HG03196 (cell line): Measurements from ENCODE around the gene RASSF10.

ENCODE experiments used
- ATAC-seq: cut with Tn5 transposase; IDR thresholded peaks from one replicate; pipeline ENCODE4 v1.9.1; 2021; ENCODE audit not compliant: unreplicated experiment

RASSF10 gene

DNA sequence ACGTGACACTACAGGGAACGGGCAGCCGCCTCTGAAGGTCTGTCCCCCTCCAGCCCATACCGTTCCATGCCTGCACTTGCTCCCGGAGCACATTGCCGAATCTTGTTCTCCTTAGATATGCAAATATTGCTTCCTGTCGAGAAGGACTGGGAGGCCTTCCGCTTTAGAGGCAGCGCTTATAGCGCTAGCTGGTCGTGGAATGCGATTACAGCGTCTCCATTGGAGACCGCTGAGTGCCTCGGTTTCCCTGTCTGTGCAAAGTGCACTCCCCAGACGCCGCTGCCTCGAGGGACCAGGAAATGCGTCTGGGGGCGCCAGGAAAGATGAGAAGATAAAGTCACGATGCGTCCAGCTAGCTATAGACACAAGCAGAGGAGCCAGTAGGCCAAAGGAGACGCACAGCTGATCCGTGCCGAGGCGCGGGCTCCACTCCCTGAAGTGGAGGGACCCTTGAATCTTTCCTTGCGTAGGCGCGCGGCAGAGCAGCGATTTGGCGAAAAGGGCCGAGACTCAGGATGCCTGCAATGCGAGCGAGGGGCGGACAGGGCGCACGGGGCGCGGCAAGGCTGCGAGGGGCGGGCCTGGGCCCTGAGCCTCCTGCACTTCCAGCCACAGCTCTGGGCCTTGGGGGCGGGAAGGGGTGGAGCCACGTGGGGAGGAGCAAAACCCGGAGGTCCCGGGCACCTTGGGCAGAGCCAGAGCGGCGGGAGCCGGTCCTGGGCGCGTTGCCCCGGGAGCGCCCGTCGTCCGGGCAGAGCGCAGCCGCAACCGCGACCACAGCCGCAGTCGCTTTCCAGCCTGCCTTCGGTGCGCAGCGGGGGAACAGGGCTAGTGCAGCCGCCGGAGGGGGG is at the start of gene RASSF10:
TSS of gene RASSF10 (plus strand) at position 692 of the 851 bp plus-strand sequence. CDS start 261 bp downstream, outside the sequence.
- ATAC-seq: no peak

DNA sequence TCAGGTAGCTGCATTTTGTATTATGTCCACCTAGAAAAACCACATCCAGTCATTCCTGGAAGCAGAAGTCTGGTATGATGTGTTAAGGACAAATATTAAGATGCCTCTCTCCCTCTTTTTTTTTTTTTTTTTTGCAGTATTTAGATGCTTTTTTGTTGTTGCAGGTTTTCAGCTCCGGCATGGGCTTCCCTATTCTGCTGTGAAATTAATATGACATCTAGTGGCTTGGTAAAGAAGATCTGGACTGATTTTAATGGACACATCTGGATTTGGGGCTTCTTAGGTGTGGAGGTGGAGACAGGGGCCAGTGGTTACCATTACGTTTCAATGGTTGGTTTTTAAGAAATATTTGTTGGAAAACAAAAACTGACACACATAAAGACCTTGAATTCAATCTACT is 47.5 kb upstream of the RASSF10 start:
- no peak for ATAC-seq

DNA sequence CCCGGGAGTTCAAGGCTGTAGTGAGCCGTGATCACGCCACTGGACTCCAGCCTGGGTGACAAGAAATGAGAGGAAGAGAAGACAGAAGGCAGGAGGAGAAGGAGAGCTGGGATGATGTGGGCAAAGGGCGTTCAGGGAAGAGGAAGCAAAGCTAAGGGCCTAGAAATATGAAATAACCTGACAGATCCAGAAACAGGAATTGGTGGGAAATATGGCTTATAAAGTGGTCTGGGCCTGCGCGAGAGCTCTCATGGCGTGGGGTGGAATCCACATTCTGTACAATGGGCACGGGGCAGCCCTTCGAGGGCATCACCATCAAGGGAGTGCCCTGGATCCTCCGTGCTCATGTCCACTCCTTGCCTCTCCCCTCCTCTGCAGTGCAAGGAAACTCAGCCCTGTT is 46.8 kb upstream of the RASSF10 start:
- no peak for ATAC-seq

DNA sequence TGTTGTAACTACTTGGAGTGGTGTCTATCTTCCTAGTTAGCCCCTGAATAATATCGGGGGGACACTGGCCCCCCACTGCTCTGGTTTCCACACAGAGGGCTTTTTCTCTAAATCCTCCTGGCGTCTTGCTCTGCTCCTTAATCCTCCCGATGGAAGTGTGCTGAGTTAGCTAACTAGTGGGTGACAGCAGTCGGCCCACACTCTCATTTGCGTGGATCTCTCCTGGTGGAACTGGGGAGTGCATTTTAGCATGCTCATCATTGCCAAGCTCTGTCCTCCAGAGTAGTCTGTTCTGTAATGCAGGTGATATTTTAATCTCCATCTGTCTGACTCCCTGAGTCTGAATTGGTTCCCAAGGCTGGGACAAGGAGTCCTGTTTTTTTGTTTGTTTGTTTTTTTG is 46.1 kb upstream of the RASSF10 start:
- no peak for ATAC-seq

DNA sequence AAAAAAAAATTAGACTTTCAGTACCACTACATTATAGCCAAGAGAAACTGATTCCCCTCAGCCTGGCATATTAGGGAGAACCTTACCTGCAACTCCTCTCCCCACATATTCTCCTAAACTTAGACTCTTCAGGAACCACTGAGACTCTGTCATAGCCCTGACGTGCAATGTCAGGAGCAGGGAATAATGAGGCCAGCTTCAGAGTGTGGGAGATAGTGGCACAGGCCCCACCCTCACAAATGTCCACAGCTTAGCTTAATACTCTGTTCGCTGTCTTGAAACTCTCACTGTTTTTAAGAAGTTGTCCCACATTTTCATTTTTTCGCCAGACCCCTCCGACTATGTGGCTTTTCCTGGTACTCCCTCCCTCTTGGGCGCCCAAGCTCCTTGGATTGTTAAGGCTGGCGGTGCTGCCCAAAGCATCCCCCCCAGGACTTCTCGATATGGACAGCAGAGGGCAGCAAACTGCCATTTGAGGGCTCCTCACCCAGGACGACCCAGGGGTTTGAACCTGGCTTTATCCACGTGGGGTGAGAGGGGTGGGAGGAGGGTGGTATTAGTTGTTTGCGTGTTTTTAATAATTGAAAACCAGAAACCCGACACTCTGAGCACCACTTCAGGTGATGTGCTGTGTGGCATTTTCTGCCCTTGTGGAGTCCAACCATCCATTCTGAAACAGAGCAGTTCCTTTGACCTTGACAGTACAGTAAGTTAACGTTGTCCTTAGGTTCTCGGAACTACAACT is 45.2 kb upstream of the RASSF10 start:
- ATAC-seq: no peak

DNA sequence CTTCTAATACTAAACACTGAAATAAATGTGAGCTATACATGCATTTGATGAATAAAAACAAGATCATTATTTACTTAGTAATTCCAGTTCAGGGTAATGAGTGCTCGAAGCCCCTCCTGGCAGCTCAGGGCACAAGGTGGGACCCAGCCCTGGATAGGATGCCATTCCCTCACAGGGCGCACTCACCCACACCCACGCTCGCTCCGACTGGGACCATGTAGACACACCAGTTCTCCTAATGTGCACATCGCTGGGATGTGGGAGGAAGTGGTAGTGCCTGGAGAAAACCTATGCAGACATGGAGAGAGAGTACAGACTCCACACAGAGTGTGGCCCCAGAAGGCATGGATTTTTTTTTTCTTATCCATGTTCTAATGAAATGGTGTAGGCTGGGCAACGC is 44.5 kb upstream of the RASSF10 start:
- no peak for ATAC-seq

DNA sequence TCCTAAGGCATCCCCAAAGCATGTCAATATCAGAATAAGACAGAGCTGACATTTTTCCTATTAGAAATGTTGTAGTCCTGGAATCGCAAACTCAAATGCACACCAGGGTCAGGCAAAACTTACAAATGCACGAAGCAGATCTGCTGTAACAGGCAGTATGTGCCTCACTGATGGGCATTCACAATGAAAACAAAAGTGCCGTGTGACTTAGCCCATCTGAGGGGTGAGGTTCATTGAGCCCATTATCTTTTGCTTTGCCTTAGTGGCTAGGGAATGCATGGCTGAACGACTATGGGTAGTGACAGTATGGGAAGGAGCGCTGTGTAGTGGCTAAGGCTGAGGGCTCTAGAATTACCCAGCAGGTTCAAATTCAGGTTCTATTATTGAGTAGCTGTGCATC is 43.1 kb upstream of the RASSF10 start:
- no peak for ATAC-seq

DNA sequence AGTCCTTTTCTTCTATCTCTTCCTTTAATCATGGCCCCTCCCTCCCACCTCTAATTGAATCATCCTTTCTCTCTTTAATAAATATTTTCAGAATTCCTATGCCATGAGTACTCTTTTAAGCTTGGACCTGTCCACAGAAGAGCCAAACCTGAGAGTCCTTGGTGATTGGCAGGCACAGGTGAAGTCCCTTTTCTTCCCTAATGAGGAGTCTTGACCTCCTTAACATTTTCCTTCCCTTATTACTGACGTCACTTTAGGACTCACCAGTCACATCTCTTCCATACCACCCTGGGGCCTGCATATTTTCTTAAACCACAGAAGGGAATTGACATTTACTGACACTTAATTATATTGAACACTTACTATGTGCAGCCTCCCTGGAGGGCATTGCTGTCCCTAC is 41.0 kb upstream of the RASSF10 start:
- no peak for ATAC-seq

DNA sequence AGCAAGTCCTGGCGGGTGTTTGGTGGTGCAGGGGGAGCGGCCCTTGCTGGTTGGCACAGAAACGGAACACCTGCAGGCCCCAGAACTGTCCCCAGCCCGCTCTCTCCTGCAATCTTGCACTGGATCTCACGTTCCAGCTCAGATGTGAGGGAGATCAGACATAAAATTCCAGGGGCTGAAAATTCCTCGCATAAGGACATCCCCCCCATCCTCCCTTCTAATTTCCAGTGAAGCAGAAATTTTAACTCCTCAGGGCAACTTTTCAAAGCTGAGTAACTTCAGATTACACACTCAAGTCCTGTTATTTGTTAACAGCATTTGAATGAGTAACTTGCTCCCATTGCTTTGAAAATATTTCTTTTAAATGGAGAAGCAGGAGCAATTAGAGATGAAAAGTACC is 40.3 kb upstream of the RASSF10 start:
- ATAC-seq: no peak

DNA sequence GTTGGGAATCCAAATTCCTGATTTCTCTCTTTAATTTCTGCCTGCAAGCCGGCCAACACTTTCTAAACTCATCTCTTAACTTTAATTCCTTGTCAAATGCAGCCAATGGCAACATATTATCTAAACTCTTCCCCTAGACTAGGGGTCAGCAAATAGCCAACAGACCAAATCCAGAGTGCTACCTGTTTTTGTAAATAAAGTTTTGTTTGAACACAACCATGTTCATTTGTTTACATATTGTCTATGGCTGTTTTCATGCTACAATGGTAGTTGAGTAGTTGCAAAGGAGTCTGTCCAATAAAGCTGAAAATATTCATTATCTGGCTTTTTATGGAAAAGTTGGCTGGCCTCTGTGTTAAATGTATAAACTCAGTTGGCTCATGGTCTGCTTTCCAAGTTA is 37.2 kb upstream of the RASSF10 start:
- ATAC-seq: no peak

DNA sequence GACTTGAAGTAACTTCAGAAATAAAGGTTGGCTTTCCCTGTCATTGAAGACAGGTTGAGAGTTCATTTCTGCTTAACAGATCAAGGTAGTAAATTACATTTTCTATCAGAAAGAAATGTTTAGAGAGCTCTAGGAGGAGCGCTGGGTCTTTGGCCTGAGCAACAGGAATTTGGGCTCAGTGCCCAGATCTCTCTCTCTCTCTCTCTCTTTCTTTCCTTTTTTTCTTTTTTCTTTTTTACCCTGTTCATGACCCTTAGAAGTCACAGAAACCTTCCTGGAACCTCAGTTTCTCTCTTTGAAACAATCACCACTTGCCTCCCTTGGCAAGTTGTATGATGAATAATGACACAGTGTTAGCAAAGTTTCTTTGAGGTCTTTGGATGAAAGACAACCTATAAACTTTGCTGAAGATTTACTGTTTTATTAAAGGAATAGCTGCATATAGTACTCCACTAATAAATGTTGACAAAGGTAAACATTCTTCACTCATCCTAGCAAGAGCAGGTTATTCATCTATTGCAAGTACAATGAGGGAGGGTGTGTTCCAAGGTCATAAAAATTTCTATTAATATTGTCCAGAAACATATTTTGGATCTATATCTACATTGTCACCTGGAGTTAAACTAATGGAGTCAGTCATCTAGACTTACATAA is 35.5 kb upstream of the RASSF10 start:
- no peak for ATAC-seq

DNA sequence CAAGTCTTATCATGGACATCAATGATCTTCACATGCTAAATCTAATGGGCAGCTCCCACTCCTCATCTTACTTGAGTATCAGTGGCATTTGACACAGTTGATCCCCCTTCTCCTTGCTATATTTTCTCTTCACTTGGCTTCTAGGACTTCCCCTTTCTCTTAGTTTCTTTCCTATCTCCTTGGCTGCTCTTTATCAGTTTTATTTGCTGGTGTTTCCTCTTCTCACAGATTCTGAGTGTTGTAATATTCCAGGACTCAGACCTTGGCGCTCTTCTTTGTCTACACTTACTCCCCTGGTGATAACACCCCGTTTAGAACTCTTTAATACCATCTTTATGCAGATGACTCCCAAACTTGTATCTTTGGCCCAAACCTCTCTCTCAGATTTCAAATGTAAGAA is 33.9 kb upstream of the RASSF10 start:
- no peak for ATAC-seq

DNA sequence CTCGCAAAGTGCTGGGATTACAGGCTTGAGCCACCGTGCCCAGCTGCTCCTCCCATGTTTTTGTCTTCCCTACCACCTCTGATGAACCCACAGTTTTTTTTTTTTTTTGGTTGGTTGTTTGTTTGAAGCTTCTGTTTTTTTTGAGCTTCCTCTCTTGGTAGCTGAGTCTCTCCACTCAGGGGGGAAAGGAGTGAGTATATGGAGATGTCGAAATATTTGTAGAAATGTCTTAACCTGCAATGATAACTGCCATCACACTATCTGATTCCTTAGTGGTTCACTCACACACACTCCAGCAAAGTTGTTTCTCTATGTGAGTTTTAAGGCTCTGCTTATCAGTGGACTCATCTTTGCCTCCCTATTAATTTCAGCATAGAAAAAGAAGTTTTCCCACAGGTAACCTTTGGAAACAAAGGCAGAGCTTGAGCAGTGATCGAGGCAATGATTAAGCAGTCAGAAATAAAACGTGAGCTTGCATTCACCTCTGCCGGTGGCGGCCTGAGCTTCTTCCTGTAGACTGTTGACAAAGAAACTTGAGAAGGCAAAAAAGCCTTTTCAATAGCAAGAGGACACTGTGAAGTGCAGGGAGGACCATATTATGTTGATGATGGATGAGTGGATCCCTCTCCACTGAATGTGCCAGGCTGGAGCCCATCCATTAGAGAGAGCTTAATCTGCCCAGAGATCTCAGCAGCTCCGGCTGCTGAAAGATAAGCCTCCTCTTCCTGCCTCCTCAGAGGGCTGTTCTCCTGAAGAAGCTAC is 29.0 kb upstream of the RASSF10 start:
- no peak for ATAC-seq

DNA sequence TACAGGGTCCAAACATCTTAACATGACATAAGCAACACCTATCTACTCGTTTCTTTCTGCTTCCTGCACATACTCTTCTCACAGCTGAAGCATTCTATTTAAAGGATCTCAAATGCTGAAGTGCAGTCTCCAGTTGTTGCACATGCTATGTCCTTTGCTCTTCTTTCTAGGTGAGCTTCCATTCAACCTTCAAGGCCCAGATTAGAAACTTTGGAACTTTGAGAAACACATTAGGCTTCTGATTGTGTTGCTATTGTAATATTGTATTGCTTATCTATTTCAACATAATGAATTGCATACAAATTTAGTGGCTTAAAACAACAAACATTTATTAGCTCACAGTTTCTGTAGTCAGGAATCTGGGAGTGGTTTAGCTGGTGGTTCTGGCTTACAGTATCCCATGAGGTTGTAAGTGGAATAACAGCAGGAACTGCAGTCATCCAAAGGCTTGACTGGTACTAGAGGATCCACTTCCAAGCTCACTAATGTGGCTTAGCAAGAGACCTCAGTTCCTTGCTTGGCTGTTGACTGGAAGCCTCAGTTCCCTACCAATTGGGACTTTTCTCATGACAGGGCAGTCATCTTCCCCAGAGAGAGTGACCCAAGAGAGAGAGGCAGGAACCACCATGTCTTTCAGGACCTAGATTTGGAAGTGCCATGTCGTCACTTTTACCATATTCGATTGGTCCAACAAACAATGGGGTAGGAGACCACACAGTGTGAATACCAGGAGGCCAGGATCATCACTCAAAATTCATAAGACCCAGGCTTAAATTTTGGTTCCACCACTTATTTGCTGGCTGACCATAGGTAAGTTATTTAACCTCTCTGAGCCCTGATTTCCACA is 27.2 kb upstream of the RASSF10 start:
- no peak for ATAC-seq

DNA sequence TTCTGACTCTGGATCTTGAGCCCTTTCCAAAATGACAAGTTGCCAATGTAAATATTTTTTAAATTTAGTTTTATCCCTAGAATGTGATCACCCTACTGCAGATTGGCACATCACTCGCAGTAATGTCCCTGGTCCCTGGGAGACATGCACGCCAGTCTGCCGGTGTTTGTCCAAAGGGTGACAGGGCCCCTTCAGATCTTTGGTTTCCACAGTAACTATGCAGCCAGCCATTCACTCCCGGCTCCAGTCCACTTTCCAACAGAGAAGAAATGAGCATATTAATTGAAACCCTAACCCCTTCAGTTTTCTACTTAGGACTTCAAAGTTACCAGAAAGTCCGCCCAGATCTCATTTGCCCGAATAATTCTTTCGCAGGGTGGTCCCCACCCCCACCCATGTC is 25.8 kb upstream of the RASSF10 start:
- no peak for ATAC-seq

DNA sequence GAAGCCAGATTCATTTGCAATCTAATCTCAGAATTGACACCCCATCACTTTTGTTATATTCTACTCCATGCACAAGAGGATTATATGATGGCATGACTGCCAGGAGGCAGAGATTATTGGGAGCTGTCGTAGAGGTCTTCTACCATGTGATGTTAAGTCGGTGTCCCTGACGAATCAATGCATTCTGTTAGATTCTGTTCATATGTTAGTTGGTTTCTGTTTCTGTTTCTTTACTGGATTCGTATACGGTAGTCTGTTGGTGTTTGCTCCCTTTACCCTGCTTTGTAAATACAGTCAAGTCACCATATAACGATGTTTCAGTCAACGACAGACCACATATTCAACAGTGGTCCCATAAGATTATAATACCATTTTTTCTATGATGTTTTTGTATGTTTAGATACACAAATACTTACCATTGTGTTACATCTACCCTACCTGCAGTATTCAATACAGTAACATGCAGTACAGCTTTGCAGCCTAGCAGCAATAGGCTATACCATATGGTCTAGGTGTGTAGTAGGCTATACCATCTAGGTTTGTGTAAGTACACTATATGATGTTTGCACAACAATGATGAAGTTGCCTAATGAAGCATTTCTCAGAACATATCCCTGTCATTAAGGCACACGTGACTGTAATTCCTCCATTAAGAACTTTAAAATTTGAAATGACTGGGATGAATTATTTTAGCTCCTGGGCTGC is 22.8 kb upstream of the RASSF10 start:
- no peak for ATAC-seq

DNA sequence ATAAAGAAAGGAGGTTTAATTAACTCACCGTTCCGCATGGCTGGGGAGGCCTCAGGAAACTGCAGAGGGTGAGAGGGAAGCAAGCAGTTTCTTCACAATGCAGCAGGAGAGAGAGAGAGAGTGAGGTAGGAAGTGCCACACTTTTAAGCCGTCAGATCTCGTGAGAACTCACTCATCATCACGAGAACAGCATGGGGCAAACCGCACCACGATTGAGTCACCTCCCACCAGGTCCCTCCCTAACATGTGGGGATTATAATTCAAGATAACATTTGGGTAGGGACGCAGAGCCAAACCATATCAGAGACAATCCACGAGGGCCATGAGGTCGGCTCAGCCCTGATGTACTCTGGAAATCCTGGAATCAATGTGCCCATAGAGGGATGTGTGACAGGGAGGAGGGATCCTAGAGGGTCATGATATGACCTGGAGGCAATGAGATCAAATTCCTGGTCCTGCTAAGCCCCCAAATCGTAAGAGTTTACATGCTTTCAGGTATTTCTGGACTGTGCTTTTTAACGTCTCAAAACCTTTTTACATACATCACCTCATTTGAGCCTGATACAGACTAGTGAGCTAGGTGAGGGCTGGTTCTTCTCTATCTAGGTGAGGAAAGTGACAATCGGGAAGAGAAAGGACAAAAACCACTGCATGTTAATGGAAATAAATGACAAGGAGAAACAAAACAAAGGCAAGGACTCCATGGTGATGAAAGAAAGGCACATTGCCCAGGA is 19.5 kb upstream of the RASSF10 start:
- no peak for ATAC-seq

DNA sequence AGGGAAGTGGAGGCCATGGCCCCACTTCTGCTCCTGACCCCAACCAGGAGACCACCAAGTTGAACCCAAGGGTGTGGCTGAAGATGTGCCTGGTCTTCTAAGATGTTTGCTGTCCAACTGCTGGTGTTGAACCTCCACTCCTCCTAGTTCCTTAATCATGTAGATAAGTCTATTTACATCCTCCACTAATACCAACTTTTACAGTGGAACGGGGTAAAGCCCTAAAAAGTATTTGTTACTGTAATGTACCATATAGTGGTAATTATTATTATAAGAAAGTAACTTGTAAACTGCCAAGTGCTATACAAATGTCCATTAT is 19.0 kb upstream of the RASSF10 start:
- ATAC-seq: no peak

DNA sequence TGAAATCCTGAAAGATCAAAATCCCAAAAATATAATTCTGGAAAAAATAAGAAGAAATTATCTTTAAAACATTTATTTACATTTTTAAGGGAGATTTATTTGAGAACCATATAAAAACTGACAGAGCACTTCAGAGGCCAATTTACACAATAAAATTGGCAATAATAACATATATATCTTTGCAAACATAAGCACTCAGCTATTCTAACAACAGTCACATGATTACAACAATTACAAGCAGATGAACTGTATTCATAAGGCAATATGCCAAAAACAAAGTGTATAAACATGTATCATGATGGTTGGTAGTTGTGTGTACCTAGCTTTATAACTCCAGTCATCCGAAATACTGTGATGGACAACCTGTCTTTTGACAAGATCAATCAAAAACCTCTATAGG is 17.7 kb upstream of the RASSF10 start:
- ATAC-seq: no peak
